SK-N-MC (cell line): ENCODE results near the gene SLC28A2.
A peak's percentile ranks its signal among the peaks of the same experiment; 100 is the strongest.
"Not testable (repeated sequence)": the region's sequence is repeated elsewhere in the genome, so short reads cannot be mapped to it uniquely, and the experiment has no call there.

Source experiments
- DNase-seq: peaks from one replicate; pipeline ENCODE4 v3.0.0-alpha.2; 2011; ENCODE audit warnings: low read depth, low spot score
- H3K27ac ChIP-seq: fragments of 200-600 bp; sonication (generic); 2 replicates; pipeline ENCODE4 v1.5.1; 2016; ENCODE audit warnings: mixed run types
- H3K36me3 ChIP-seq: fragments of 200-600 bp; sonication (generic); 2 replicates; pipeline ENCODE4 v1.6.1; 2017; ENCODE audit warnings: antibody characterized with exemption, low read length, mixed read lengths; ENCODE audit not compliant: insufficient read depth
- H3K4me3 ChIP-seq: fragments of 200-600 bp; sonication (generic); 2 replicates; pipeline ENCODE4 v1.5.1; 2016
- H3K9ac ChIP-seq: fragments of 200-600 bp; sonication (generic); 2 replicates; pipeline ENCODE4 v1.8.0; 2017; ENCODE audit warnings: mixed run types, mixed read lengths; ENCODE audit not compliant: insufficient read length
- H3K9me3 ChIP-seq: fragments of 200-600 bp; sonication (generic); 2 replicates; pipeline ENCODE4 v1.6.1; 2017; ENCODE audit warnings: low read depth, mild to moderate bottlenecking, antibody characterized with exemption, low read length, moderate library complexity, mixed read lengths
- EZH2 ChIP-seq: fragments of 200-600 bp; sonication (generic); IDR thresholded peaks from one replicate; pipeline ENCODE4 v1.6.1; 2017; ENCODE audit warnings: antibody characterized with exemption
- FOXP2 ChIP-seq: optimal IDR thresholded peaks from 2 replicates; pipeline ENCODE3; 2011; ENCODE audit warnings: mild to moderate bottlenecking, moderate library complexity; ENCODE audit not compliant: insufficient read depth; ENCODE audit errors: extremely low read length, control extremely low read depth
- POLR2AphosphoS5 ChIP-seq: IDR thresholded peaks from 2 replicates; pipeline ENCODE4 v1.6.1; 2012; ENCODE audit warnings: mild to moderate bottlenecking, low read depth, low read length, borderline replicate concordance

SLC28A2 gene

DNA sequence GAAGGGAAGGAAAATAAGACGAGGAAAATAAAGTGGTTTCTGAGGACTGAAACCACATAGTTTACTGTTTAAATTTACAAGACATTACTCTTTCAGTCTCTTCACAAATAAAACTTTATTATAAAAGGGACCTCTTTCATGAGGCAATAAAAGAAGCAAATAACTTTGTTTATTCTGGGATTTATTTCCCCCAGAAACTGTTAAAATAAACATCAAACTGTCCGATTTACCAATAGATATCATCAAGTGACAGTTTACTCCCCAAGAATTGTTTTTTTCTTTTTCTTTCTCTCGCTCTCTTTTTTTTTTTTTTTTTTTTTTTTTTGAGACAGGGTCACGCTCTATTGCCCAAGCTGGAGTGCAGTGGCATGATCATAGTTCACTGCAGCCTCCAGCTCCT is 54.1 kb downstream of the SLC28A2 start:
- no peak for TF ChIP-seq POLR2AphosphoS5
- no peak for TF ChIP-seq FOXP2
- TF ChIP-seq EZH2, result no peak
- H3K9me3 ChIP-seq, result no peaks in the 10 kb centered on the region
- no peak overlapping the region for H3K9ac ChIP-seq
- H3K27ac ChIP-seq, result no peak overlapping the region
- DNase-seq, result no peak
- H3K4me3 ChIP-seq, result no peak overlapping the region
- no peaks in the 10 kb centered on the region for H3K36me3 ChIP-seq

DNA sequence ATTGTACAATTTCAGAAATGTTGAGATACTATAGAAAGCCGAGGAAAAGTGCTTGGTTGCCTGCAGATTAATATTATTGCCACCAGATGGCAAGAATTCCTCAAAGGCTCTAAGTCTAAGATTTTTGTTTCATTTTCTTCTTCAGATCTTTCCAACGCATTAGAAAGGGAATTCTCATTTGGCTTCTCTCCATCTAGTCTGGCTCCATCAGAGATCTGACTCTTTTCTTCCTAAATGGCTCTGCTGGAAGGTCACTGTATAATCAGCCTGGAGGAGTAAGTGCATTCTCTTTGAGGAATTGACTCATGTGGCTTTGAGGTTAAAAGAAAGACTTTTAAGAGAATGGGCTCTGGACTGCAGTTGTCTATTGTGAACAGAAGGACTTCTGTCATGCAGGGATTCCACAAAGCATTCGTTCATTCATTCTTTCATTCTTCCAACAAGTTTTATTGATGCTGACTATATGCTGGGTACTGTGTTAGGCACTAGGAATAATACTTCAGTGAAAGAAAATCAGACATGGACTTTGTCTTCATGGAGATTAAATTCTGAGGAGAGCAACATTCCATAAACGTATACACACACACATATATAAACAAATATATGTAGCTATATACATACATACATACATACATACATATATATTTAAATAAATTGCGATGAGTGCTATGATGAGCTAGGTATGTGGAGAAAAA is 55.3 kb downstream of the SLC28A2 start:
- DNase-seq, result no peak
- Histone ChIP-seq H3K36me3 (no peaks in the 10 kb centered on the region), H3K27ac (no peak overlapping the region), H3K9ac (peak overlapping the region; percentile 41), H3K4me3 (peak overlapping the region; percentile 68), H3K9me3 (no peaks in the 10 kb centered on the region)
- TF ChIP-seq EZH2, result no peak
- no peak for TF ChIP-seq POLR2AphosphoS5
- no peak for TF ChIP-seq FOXP2

GRCh38 chr15:45314117-45314516 is 62.1 kb downstream of the SLC28A2 start:
- not testable (repeated sequence) for DNase-seq, H3K27ac ChIP-seq

DNA sequence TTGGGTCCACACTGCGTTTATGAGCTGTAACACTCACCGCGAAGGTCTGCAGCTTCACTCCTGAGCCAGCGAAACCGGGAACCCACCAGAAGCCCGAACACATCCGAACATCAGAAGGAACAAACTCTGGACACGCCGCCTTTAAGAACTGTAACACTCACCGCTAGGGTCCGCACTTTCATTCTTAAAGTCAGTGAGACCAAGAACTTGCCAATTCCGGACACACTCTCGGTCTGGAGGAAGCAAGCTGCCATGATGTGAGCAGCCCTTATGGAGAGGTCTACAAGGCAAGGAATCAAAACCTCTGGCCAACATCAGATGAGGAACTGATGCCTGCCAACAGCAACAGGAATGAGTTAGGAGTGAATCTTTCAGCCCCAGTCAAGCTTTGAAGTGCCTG is 62.9 kb downstream of the SLC28A2 start:
- H3K4me3 ChIP-seq, result no peak overlapping the region
- DNase-seq, result no peak
- no peak overlapping the region for H3K9ac ChIP-seq
- no peaks in the 10 kb centered on the region for H3K36me3 ChIP-seq
- no peaks in the 10 kb centered on the region for H3K9me3 ChIP-seq
- TF ChIP-seq FOXP2 (no peak), POLR2AphosphoS5 (no peak), EZH2 (no peak)
- no peak overlapping the region for H3K27ac ChIP-seq

More at GRCh38 chr15:45314117-45314516, 62.1 kb downstream of the SLC28A2 start:
- H3K4me3 ChIP-seq, H3K36me3 ChIP-seq, H3K9me3 ChIP-seq, H3K9ac ChIP-seq: not testable (repeated sequence)

- Histone ChIP-seq H3K9me3 (no peaks in the 10 kb centered on the region), H3K27ac (no peak overlapping the region), H3K9ac (no peak overlapping the region), H3K36me3 (no peaks in the 10 kb centered on the region), H3K4me3 (no peak overlapping the region)
- DNase-seq, result no peak
- TF ChIP-seq POLR2AphosphoS5, result no peak
- TF ChIP-seq FOXP2, result no peak
- no peak for TF ChIP-seq EZH2
Measured at GRCh38 chr15:45319472-45320214, 67.6 kb downstream of the SLC28A2 start.

GRCh38 chr15:45320581-45321205 is 68.7 kb downstream of the SLC28A2 start:
- no peak for DNase-seq
- Histone ChIP-seq H3K4me3 (no peak overlapping the region), H3K27ac (no peak overlapping the region), H3K36me3 (no peaks in the 10 kb centered on the region), H3K9ac (no peak overlapping the region), H3K9me3 (no peaks in the 10 kb centered on the region)
- TF ChIP-seq EZH2 (no peak), FOXP2 (no peak), POLR2AphosphoS5 (no peak)

DNA sequence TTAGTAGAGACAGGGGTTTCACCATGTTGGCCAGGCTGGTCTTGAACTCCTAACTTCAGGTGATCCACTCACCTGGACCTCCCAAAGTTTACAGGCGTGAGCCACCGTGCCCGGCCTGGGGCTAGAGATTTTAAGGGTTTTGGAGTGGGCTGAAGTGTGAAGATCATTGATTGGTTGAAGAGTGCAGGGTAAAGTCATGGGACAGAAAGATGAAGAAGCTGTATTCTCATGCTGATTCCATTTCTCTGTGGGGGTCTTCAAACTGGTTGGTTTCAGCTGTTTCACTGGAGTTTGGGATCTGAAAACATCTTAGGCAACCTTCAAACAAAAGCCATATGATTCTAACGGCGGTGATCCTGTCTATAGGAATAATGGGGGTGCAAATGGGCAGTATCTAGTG is 74.2 kb downstream of the SLC28A2 start:
- TF ChIP-seq EZH2 (no peak), POLR2AphosphoS5 (no peak), FOXP2 (no peak)
- Histone ChIP-seq H3K9me3 (no peaks in the 10 kb centered on the region), H3K4me3 (no peak overlapping the region), H3K9ac (no peak overlapping the region), H3K36me3 (no peaks in the 10 kb centered on the region), H3K27ac (no peak overlapping the region)
- DNase-seq, result no peak

DNA sequence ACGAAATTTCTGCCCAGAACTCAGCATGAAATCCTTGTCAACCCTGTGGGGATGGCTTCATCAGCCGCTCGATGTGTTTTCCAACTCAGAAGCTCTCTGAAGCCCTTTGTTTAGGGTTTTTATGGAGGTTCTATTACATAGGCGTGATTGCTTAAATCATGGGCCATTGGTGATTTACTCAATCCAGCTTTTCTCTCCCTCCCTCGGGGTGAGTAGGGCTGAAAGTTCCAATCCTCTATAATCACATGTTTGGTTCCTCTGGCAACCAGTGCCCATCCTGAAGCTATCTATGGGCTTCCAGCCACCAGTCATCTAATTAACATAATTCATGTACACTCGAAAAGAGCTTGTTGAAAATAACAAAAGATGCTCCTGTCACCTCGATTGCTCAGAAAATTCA is 74.7 kb downstream of the SLC28A2 start:
- DNase-seq, result no peak
- no peaks in the 10 kb centered on the region for H3K9me3 ChIP-seq
- TF ChIP-seq FOXP2 (no peak), EZH2 (no peak), POLR2AphosphoS5 (no peak)
- H3K27ac ChIP-seq, result no peak overlapping the region
- H3K36me3 ChIP-seq, result no peaks in the 10 kb centered on the region
- no peak overlapping the region for H3K9ac ChIP-seq
- no peak overlapping the region for H3K4me3 ChIP-seq
